NAMALWA (cell line): Measurements from ENCODE around the gene ZMYM2.
"Not testable (repeated sequence)": the region's sequence is repeated elsewhere in the genome, so short reads cannot be mapped to it uniquely, and the experiment has no call there.

ENCODE experiments used
- DNase-seq: peaks from one replicate; pipeline ENCODE4 v3.0.0-alpha.2; 2015; ENCODE audit warnings: low spot score

Gene ZMYM2

DNA sequence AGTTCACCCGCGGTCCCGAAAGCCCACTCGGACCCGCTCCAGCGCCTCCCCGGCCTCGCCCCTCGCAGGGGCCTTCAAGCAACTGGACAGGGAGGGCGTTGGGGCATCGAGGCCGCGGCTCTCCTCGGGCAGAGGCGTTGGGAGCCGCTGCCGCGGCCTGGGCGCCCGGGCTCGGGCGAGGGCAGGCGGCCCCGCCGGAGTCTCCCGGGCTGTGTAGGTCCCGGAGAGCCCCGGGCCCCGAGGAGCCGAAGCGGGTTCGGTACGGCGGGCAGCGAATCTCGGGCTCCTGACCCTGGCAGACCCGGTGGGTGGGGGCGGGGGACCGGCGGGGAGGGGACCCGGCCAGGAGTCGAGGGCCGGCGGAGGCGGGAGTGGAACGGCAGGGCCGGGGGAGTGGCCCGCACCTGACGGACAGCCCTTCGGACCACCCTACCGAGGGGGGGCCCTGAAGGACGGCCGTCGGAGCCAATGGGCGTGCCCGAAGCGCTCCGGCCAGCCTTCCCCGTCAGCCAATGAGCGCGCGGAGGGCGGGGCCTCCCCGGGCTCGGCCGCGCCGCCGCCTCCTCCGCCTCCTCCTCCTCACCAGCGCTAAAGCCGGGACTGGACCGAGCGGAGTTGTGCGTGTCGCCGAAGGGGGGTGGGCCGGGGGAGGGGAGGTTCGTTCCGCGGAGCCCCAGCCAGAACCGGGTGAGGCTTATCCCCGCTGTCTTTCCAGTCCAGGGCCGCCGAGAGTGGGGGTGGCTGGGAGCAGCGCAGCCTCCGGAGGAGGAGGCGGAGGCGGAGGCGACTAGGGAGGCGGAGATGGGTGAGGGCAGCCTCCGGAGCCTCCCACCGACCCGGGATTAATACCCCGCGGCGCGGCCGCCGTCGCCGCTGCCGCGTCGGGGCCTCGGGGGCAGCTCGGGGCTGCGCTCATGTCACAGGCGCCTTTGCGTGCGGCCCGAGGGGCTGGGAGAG, at the start of gene ZMYM2:
Gene ZMYM2 (plus strand): TSS at position 573 of the 957 bp plus-strand sequence. CDS start 34,346 bp downstream, outside the sequence.
- DNase-seq: peak; percentile 95

DNA sequence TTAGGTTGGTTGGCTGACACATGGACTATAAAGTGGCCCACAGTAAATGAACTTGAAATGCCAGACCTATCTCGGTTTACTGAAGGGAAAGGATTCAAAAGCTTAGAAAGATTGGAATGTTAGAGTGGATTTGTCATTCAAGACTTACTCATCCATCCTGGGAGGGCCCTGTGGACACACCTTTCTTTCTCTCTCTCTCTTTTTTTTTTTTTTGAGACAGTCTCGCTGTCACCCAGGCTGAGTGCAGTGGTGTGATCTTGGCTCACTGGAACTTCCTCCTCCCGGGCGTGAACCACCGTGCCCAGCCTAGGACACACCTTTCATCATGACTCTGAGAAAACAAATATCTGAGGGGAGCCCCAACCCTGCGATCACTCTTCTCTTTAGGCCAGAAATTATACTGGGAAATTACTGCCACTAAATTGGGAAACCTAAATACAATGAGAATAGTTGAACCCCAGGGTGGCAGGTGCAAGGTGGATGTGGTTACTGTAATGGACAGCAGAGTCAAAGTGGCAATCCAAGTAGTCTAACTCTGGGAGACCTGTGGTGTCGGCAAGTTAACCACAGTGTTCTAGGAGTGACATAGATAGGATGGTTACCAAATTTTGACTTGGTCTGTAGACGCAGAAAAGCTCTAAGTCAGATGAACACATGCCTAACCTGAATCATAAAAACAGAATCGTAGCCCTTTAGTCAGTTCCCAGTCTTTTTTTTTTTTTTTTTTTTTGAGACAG, 48.0 kb upstream of the ZMYM2 start:
- no peak for DNase-seq

DNA sequence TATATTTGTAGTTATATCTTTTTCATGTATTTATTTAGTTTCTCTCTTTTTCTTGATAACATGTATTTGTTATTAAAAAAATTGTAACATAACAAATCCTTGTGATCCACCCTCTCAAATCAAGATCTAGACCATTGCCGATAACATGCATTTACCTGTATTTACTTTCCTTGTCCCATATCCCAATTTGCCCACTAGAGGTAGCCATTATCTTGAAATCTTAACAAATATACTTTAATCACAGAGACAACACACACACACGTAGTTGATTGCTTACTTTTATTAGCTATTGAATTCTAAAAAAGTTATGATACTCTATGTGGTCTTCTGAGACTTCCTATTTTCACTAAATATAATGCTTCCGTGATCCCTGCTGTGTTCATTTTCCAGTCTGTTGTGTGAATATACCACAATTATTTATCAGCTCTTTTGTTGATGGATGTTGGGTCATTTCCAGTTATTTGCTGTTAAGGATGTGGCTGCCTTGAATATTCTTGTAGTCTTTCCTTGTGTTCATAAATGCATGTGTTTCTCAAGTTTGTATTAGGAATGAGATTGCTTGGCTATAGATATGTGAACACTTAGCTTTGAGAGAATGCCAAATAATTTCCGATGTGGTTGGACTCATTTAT, 31.3 kb upstream of the ZMYM2 start:
- DNase-seq: peak; percentile 59

DNA sequence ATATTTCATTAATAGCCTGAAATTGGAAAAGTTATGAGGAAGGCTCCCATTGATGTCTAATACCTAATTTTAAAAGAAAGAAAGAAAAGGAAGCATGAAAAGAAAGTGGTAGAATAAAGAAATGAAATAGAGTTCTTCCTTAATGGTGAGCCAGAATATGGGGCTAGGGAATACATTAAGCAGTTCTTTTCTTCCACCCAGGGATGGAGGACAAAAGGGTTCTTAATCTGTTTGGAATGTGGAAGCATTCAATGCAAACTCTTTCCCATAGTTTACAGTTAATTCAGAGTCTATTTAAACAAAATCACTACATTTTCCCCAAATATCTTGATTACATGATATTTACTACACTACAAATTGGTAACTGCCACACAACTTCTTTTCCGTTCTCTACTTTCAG, 18.4 kb upstream of the ZMYM2 start:
- no peak for DNase-seq

DNA sequence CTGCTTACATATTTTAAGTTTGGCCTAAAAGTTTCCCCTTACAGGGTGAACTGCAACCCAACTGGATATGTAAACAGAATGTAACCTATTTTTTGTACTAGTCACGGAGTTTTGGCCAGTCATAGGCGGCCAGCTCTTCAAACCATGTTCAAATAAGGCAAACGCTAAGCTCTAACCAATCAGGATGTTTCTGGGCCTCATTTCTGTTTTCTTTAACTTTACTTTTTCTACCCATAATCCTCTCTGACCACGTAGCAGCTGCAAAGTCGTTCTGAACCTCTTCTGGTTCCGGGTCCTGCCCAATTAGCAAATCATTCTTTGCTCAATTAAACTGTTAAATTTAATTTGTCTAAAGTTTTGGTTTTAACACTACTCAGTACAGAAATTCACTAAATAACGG, 8.2 kb upstream of the ZMYM2 start:
- no peak for DNase-seq

DNA sequence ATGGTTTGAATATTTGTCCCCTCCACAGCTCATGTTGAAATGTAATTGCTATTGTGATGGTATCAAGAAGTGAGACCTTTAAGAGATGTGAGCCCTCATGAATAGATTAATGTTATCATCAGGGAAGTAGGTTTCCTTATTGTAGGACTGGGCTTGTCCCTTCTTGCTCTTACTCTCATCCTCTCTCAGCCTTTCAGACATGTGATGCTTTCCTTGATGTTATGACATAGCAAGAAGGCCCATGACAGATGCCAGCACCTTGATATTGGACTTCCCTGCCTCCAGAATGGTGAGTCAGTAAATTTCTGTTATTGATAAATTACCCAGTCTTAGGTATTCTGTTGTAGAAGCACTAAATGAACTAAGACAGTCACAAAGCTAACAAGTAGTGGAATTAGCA, 5.7 kb upstream of the ZMYM2 start:
- DNase-seq: no peak

DNA sequence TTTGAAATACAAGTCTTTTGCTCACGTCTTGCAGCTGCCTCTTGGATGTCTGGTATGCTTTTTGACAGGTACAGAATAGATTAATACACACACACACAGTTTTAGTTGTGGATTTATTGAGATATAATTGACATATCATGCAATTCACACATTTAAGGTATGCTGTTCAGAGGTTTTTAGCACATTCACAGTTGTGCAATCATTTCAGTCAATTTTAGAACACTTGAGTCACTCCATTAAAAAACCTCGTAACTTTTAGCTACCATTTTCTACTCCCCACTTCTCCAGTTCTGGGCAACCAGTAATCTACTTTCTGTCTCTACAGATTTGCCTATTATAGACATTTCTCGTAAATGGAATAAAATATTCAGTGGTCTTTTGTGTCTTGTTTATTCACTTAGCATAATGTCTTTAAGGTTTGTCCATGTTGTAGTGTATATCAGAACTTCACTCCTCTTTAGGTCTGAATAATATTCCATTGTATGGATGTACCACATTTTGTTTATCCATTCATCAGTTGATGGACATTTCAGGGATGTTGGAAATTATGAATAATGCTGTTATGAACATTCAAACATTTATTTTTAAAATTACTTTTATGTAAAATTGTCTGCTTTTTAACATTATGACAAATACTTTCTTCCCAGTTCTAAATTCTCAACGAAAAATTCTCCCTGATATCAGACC, 2.5 kb upstream of the ZMYM2 start:
- no peak for DNase-seq

DNA sequence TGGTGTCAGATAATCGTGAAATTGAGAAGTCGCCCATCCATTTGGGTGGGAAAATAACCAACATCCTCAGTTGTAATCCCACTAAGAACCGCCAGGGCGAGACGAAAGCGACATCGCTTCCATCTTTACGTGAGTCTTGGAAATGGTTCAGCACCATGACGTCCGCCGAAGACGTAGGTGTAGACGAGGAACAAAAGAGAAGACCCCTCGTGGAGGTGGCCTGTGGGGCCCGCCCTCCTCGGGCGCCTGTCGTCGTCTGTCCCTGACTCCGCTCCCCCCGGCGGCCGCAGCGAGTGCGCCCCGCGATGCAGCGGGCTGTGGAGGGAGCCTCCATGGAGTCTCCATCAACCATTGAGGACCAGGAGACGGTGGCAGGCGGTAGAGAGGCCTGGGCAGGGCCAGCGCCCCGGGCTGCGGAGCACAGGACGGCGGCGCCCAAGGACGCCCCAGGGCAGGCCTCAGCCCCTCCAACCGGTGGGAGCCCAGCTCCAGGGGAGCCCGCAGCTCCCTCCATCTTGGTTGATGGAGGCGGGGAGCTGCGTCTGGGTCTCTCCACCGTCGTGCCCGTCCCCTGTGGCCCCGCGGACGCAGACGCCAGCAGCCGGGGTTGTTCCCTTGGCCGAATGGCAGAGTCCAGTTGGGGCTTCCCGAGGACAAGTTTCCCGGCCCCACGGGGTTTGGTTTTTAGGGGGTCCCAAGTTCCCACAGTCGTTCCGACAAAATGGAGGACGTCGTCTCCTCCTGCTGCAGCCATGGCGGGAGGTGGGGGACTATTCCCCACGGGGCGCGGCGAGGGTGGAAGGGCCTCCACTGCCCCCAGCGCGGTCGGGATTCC, 990 bp upstream of the ZMYM2 start:
- peak; percentile 95 for DNase-seq

DNA sequence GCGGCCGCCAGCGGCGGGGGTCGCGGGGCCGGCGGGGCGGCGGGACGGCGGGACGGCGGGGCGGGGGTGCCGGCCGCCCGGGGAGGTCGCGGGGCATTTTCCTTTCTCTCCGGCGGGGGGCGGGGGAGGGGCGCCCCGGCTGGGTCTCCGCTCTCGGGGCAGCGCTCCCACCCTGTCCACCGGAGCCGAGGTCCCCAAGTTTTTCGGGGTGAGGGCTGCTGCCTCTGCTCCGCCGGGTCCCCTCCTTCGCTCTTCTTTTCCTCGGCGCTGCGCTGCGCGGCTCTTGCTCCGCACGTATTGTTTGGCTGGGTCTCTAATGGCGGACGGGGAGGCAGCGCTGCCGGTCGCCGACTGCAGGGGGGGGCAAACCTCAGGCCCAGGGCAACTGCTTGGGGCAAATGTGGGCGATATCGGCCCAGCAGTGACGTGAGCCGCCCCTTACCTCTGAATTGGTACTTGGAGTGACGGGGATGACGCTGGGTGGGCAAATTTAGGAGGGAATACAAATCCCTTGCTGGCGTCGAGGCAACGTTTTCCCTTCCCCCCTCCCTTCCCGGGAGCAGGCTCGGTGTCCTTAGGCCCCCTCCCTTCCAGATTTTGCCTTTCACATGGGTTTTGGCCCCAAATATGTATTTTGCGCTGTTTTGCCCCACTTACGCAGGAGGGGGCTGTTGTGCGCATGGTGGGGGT, 759 bp downstream of the ZMYM2 start:
- peak; percentile 81 for DNase-seq

DNA sequence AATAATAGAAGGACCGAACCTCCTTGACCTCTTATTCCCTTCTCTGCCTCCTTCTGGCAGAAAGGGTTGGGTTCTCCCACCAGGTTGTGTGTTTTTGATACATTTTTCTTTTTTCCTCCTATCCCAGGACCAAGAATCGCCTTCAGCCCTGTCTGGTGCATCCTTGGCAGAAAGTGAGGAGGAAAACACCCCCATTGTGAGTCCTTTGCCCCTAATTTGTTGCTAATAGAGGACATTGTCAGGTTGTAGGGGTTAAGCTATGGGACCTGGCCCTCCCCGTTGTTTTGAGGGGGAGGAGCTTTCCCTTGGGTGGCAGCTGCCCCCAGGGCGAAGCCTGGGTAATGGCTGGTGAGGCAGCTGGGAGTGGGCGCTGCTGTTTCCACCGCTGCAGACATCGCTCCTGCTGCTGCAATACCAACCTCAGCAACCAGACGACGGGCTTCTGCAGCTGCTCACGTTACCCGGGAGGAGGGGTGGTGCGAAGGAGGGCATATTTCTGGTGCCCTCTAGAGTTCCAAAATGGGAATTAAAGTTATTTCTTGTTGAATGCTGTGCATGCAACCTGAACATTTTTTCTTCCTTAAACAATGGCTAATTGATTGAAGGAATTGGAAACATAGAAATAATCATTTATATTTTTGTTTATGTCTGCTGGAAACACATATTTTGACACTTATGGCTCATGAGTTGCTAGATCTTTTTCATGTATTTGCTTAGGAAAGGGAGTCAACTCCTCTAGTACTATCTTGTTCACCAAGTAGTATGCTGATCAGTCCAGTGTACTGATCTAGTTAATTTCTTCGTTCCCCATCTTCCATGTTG, 1.5 kb downstream of the ZMYM2 start:
- peak; percentile 98 for DNase-seq

DNA sequence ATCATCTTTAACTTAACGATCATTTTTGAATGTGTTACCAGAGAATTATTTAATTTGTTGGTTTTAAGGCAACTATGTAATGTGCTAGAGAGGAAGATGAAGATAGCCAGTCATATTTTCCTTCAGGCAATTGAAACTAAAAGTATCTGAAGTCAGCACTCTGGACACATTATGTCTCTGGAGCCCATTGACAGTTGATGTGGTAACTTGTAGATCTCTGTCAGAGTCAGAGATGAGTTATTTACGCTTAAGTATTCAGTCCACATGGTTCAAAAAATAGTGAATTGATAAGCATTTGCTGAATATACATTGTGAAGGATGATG, 2.1 kb downstream of the ZMYM2 start:
- no peak for DNase-seq

DNA sequence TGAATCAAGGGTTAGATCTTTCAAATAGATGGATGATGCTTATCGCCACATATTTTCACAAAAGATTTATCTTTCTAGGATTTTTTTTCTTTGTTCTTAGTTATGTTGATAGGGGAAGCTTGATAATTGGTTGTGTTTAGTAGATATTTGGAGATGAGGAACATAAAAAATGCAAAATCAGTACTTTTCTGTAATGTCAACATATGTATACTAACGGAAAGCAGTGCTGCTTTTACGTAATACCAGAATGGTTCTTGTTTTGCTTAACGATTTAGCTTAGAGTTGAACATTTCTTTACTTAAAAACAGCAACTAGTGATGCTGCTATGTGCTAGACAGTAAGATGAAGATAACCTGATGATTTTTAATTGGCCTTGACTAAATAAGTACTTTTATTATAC, 3.0 kb downstream of the ZMYM2 start:
- no peak for DNase-seq

DNA sequence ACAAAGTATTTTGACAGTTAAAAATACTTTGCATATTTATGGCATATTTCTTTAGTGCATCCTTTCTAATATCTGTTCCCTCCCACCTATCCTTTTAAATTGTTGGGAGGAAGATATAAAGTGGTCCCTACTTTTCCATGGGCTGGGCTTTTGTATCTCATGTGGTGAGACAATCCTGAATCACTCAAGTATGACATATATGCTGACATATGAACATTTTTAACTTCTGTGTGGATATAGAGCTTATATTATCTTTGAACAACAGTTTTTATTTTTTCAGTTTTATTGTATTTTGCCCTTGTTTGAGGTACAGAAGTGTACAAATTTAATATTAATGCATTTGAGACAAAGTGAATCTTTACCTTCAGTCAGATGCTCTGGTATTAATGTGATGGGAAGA, 3.4 kb downstream of the ZMYM2 start:
- DNase-seq: no peak

DNA sequence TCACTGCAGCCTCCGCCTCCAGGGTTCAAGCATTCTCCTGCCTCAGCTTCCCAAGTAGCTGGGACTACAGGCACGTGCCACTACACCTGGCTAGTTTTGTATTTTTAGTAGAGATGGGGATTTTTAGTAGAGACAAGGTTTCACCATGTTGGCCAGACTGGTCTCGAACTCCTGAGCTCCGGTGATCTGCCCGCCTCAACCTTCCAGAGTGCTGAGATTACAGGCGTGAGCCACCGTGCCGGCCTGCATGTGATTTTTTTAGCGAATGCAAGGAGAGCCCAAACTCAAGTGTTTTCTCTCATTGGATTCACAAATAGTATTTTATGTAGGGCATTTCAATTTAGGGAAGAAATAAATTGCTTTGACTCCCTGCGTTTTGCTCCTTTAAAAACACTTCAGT, 4.4 kb downstream of the ZMYM2 start:
- no peak for DNase-seq

DNA sequence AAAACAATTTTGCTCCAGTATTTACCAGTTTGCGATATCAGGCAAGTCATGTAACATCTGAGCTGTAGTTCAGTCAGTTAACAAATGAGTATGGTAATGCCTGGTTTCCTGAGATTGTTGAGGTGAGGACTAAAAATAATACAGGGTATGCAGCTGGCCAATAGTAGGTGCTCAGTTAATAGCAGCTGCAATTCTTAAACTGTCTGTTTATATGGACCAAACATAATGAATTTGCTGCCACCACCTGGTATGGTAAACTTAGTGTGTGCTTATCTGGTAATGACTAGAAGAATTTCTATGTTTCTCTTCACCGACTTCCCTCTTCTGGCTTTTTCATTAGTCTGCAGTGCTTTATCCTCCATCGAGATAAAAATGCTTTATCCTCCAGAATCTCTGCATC, 9.1 kb downstream of the ZMYM2 start:
- peak; percentile 81 for DNase-seq

DNA sequence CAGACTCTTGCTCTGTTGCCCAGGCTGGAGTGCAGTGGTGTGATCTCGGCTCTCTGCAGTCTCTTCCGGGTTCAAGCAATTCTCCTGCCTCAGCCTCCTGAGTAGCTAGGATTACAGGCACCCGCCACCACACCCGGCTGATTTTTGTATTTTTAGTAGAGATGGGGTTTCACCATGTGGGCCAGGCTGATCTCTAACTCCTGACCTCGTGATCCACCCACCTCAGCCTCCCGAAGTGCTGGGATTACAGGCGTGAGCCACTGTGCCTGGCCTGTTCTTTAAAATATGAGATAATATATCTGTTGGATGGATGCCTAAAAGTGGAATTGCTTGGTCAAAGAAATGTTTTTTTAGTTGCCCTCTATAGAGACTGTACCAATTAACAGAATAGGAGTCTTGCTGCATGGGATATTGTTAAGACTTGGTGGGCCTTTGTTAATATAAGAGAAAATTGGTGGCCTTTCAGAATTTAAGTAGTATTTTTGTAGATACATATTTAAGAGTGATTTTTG, 16.0 kb downstream of the ZMYM2 start:
- not testable (repeated sequence) for DNase-seq

DNA sequence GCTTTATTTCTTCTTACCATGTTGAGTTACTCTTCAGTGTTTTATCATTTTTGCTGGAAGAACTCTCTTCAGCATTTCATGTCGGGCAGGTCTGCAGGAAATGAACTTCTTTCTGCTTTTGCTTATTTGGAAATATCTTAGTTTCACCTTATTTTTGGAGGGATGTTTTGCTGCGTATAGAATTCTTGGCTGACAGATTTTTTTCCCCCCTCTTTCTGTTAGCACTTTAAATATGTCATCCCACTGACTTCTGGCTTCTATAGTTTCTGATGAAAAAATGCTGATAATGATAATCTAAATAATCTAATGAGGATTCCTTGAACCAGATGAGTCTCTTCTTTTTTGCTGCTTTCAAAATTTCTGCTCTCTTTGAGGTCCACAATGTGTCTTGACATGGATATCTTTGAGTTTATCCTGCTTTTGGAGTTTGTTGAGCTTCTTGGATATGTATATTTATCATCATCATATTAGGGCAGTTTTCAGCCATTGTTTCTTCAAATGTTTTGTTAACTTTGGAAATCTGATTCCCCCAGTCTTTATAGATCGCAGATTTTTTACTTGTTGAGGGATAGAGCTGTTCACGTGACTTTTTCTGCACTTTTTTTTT, 20.4 kb downstream of the ZMYM2 start:
- DNase-seq: no peak

DNA sequence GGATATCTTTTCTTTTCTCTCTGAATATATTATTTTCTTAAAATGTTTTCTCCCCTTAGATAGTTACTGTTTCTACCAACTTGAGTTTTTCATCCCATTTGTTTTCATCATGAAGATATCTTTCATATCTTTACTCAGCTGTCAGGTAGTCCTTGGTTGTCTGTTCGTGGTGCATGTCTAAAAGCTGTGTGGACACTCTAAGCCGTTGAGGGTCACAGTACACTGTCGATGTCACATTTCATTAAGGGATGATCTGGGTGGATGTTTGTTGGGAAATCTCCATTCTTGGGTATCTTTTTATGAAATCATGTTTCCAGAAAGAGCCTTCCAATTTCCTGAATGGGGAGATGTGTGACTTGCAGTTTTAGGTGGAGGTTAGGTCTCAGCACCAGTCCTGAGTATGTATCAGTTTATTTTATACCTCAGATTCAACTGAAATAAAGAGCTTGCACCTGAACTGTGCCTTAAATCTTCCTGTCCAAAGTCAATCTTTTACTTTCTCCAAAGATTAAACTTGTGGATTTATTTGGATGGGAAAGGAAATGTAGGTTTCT, 23.2 kb downstream of the ZMYM2 start:
- no peak for DNase-seq
